Trophoblast cell (in vitro differentiated cells and primary cell): ENCODE data around the gene ROCK2.

Experiments used
- DNase-seq, 2 donors: peaks; one replicate each; pipeline ENCODE4 v3.0.0-alpha.2; 2016
- H2AFZ ChIP-seq: 2 replicates; pipeline ENCODE4 v1.6.1; 2013; ENCODE audit warnings: low read length, moderate library complexity, mild to moderate bottlenecking; ENCODE audit not compliant: insufficient read depth, poor library complexity
- H2AK5ac ChIP-seq: 2 replicates; pipeline ENCODE4 v1.6.1; 2013; ENCODE audit warnings: mild to moderate bottlenecking, low read length
- H2BK120ac ChIP-seq: 2 replicates; pipeline ENCODE4 v1.6.1; 2013; ENCODE audit warnings: low read length, mild to moderate bottlenecking, moderate library complexity; ENCODE audit not compliant: insufficient read depth, poor library complexity
- H2BK12ac ChIP-seq: 2 replicates; pipeline ENCODE4 v1.6.1; 2013; ENCODE audit warnings: mild to moderate bottlenecking, low read length, moderate library complexity
- H2BK5ac ChIP-seq: 2 replicates; pipeline ENCODE4 v1.6.1; 2013; ENCODE audit warnings: low read length, low read depth, moderate library complexity, mild to moderate bottlenecking; ENCODE audit not compliant: poor library complexity
- H3K14ac ChIP-seq: 2 replicates; pipeline ENCODE4 v1.6.1; 2013; ENCODE audit warnings: mild to moderate bottlenecking, low read length
- H3K18ac ChIP-seq: 2 replicates; pipeline ENCODE4 v1.6.1; 2013; ENCODE audit warnings: mild to moderate bottlenecking, low read length
- H3K23ac ChIP-seq: 2 replicates; pipeline ENCODE4 v1.6.1; 2013; ENCODE audit warnings: low read length
- H3K27ac ChIP-seq: 2 replicates; pipeline ENCODE4 v1.5.1; 2013; ENCODE audit warnings: low read depth, mild to moderate bottlenecking, inconsistent platforms, low read length, moderate library complexity
- H3K27me3 ChIP-seq: 2 replicates; pipeline ENCODE4 v1.6.1; 2013; ENCODE audit warnings: inconsistent platforms, mild to moderate bottlenecking, low read length, moderate library complexity; ENCODE audit not compliant: insufficient read depth
- H3K36me3 ChIP-seq, 2 experiments: 1 replicate in 1 of 2; 2 replicates in 1 of 2; pipeline ENCODE4 v1.6.1; 2013; ENCODE audit warnings: low read length in 2 of 2, mild to moderate bottlenecking in 2 of 2, moderate library complexity in 1 of 2; ENCODE audit not compliant: insufficient read depth in 2 of 2, control insufficient read depth in 1 of 2
- H3K4ac ChIP-seq: 2 replicates; pipeline ENCODE4 v1.6.1; 2013; ENCODE audit warnings: low read depth, mild to moderate bottlenecking, low read length, moderate library complexity
- H3K4me1 ChIP-seq, 2 experiments: 1 replicate in 1 of 2; 2 replicates in 1 of 2; pipeline ENCODE4 v1.6.1; 2013; ENCODE audit warnings: low read length in 2 of 2, mild to moderate bottlenecking in 2 of 2, moderate library complexity in 1 of 2; ENCODE audit not compliant: insufficient read depth in 2 of 2, control insufficient read depth in 1 of 2
- H3K4me2 ChIP-seq: 2 replicates; pipeline ENCODE4 v1.6.1; 2013; ENCODE audit warnings: inconsistent platforms, mild to moderate bottlenecking, low read length, moderate library complexity
- H3K4me3 ChIP-seq: 2 replicates; pipeline ENCODE4 v1.5.1; 2013; ENCODE audit warnings: mild to moderate bottlenecking, low read depth, low read length, inconsistent platforms
- H3K79me1 ChIP-seq: one replicate; pipeline ENCODE4 v1.6.1; 2013; ENCODE audit warnings: low read length
- H3K79me2 ChIP-seq: 2 replicates; pipeline ENCODE4 v1.6.1; 2013; ENCODE audit warnings: low read length, mild to moderate bottlenecking; ENCODE audit not compliant: control insufficient read depth, insufficient read depth, poor library complexity
- H3K9ac ChIP-seq: 2 replicates; pipeline ENCODE4 v1.6.1; 2013; ENCODE audit warnings: mild to moderate bottlenecking, low read length
- H3K9me3 ChIP-seq: 2 replicates; pipeline ENCODE4 v1.6.1; 2013; ENCODE audit warnings: low read depth, mild to moderate bottlenecking, control low read depth, inconsistent platforms, low read length; ENCODE audit not compliant: insufficient read depth
- H4K12ac ChIP-seq: 2 replicates; pipeline ENCODE4 v1.6.1; 2013; ENCODE audit warnings: low read depth, mild to moderate bottlenecking, low read length, moderate library complexity
- H4K8ac ChIP-seq: 2 replicates; pipeline ENCODE4 v1.6.1; 2013; ENCODE audit warnings: low read depth, mild to moderate bottlenecking, low read length, moderate library complexity
- H4K91ac ChIP-seq: one replicate; pipeline ENCODE4 v1.6.1; 2013; ENCODE audit warnings: low read depth, mild to moderate bottlenecking, low read length, moderate library complexity
- WGBS: extraction: QIAGEN DNeasy Blood & Tissue Kit; methylation state at CpG from one replicate; pipeline ENCODE4 v1.1.7; 2013; ENCODE audit warnings: missing lambda C conversion rate; ENCODE audit not compliant: insufficient read length, insufficient coverage; ENCODE audit errors: extremely low coverage; 5-methylcytosine and 5-hydroxymethylcytosine counted together

Gene ROCK2

DNA sequence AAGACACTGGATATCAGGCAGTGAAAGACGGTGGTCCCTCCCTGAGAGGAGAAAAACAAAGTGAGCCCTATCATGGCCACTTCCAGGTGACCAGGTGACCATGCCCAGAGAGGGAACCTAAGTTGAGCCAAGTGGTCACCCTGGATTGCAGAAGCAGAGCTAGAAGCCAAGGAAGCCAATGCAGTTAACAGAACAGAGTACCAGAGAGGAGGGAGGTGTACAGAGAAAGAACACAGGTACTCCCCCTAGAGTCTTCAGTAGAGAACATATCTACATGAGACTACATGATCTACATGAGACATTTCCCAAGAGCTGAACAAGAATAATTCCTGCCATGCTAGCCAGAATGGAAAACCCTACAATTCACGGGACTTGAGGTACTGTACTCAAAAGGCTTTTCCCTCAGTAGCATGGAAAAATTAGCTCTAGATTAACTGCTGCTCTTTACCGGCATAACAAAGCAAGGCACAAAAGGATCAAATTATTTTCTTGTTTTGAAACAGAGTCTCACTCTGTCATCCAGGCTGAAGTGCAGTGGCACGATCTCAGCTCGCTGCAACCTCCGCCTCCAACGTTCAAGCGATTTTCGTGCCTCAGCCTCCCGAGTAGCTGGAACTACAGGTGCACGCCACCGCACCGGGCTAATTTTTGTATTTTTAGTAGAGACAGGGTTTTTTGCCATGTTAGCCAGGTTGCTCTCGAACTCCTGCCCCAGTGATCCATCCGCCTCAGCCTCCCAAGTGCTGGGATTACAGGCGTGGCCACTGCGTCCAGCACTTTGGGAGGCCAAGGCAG lies 23.5 kb downstream of the ROCK2 start:
- Histone ChIP-seq H3K36me3 (no peaks in the 10 kb centered on the region), H3K18ac (no peak overlapping the region), H3K23ac (no peak overlapping the region), H2BK120ac (no peak overlapping the region), H3K4me2 (no peak overlapping the region), H3K14ac (no peak overlapping the region), H3K4me3 (no peak overlapping the region), H4K8ac (no peak overlapping the region), H3K79me2 (peaks cover 4% of the 10 kb centered on the region), H2BK12ac (no peak overlapping the region), H3K4ac (peak overlapping the region; percentile 54), H2BK5ac (no peak overlapping the region), H3K9ac (no peak overlapping the region), H4K12ac (no peak overlapping the region), H3K27me3 (no peaks in the 10 kb centered on the region), H2AFZ (no peak overlapping the region), H3K9me3 (no peaks in the 10 kb centered on the region), H2AK5ac (no peak overlapping the region), H3K27ac (no peak overlapping the region), H4K91ac (no peak overlapping the region), H3K4me1 (no peaks in the 10 kb centered on the region), H3K79me1 (no peaks in the 10 kb centered on the region)
- no CpG with 5 or more reads among the region's 17 CpGs for WGBS
- DNase-seq = peak in 1 of 2 donors; percentile 4

GRCh38 chr2:11319939-11320338 lies 24.5 kb downstream of the ROCK2 start:
- H3K27ac ChIP-seq = no peak overlapping the region
- H3K4ac ChIP-seq = no peak overlapping the region

GRCh38 chr2:11315074-11315705 lies 29.2 kb downstream of the ROCK2 start:
- Histone ChIP-seq H3K14ac (no peak overlapping the region), H3K9me3 (no peaks in the 10 kb centered on the region), H3K27me3 (no peaks in the 10 kb centered on the region), H3K9ac (no peak overlapping the region), H3K4ac (no peak overlapping the region), H2AFZ (no peak overlapping the region), H2BK5ac (no peak overlapping the region), H3K23ac (no peak overlapping the region), H2BK12ac (no peak overlapping the region), H3K79me1 (no peaks in the 10 kb centered on the region), H3K4me3 (no peak overlapping the region), H3K4me2 (no peak overlapping the region), H3K79me2 (no peaks in the 10 kb centered on the region), H3K4me1 (no peaks in the 10 kb centered on the region), H4K8ac (no peak overlapping the region), H2BK120ac (no peak overlapping the region), H4K91ac (no peak overlapping the region), H3K18ac (no peak overlapping the region), H4K12ac (no peak overlapping the region), H3K27ac (no peak overlapping the region), H3K36me3 (no peaks in the 10 kb centered on the region), H2AK5ac (no peak overlapping the region)
- no peak for DNase-seq
- no CpG with 5 or more reads among the region's 1 CpG for WGBS

More at GRCh38 chr2:11319939-11320338, 24.5 kb downstream of the ROCK2 start:
- no peak overlapping the region for H3K23ac ChIP-seq
- no peak overlapping the region for H4K8ac ChIP-seq
- H3K79me1 ChIP-seq = no peaks in the 10 kb centered on the region
- H2AK5ac ChIP-seq = no peak overlapping the region
- no peak overlapping the region for H2BK12ac ChIP-seq
- H3K36me3 ChIP-seq = no peaks in the 10 kb centered on the region
- no peak overlapping the region for H4K91ac ChIP-seq
- H4K12ac ChIP-seq = no peak overlapping the region
- H3K4me3 ChIP-seq = no peak overlapping the region
- peaks cover 2% of the 10 kb centered on the region for H3K79me2 ChIP-seq
- H3K4me1 ChIP-seq = no peaks in the 10 kb centered on the region
- no peak overlapping the region for H2BK5ac ChIP-seq
- no peak overlapping the region for H3K18ac ChIP-seq
- no peak overlapping the region for H3K4me2 ChIP-seq
- no peak overlapping the region for H2BK120ac ChIP-seq
- no peak overlapping the region for H2AFZ ChIP-seq
- DNase-seq = peak in 1 of 2 donors; percentile 4
- H3K9me3 ChIP-seq = no peaks in the 10 kb centered on the region
- no peak overlapping the region for H3K14ac ChIP-seq
- H3K9ac ChIP-seq = no peak overlapping the region
- no peaks in the 10 kb centered on the region for H3K27me3 ChIP-seq

DNA sequence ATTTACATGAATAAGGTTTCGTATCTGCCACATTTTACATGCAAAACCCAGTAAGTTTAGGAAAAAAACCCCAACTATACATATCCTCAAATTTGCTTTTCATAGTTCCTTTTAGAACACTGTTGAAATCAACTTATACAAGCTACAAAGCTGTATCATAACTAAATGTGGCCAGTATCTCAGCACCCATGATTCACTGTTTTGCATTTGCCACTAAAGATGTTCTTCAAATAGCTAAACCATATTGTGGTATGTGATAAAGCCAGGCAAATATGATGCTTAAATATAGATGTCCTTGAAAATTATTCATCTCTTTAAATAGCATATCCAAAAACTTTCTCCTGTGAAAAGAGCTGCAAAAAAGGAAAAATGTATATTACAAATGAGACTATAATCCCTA lies 29.9 kb downstream of the ROCK2 start:
- DNase-seq = no peak
- WGBS = no CpG with 5 or more reads among the region's 1 CpG
- Histone ChIP-seq H4K12ac (no peak overlapping the region), H2BK12ac (no peak overlapping the region), H3K9ac (no peak overlapping the region), H3K4ac (no peak overlapping the region), H3K23ac (no peak overlapping the region), H3K79me1 (no peaks in the 10 kb centered on the region), H3K9me3 (no peaks in the 10 kb centered on the region), H3K79me2 (no peaks in the 10 kb centered on the region), H3K36me3 (no peaks in the 10 kb centered on the region), H3K4me3 (no peak overlapping the region), H3K18ac (no peak overlapping the region), H4K91ac (no peak overlapping the region), H3K27ac (no peak overlapping the region), H2BK5ac (no peak overlapping the region), H4K8ac (no peak overlapping the region), H2BK120ac (no peak overlapping the region), H3K14ac (no peak overlapping the region), H3K4me1 (no peaks in the 10 kb centered on the region), H2AK5ac (no peak overlapping the region), H2AFZ (no peak overlapping the region), H3K27me3 (no peaks in the 10 kb centered on the region), H3K4me2 (no peak overlapping the region)
